ENCODE measurements around the gene CCDC148. TPM values are rescaled to one million over a fixed set of nuclear protein-coding genes. Genes with fewer than 3 reads are reported as not detected.
"Not testable (repeated sequence)": the region's sequence is repeated elsewhere in the genome, so short reads cannot be mapped to it uniquely, and the experiment has no call there.

CCDC148 gene
- total and polyA plus RNA-seq, 2 donors (not counting 1 experiment from before 2014, with no cell fraction given), result not detected

DNA sequence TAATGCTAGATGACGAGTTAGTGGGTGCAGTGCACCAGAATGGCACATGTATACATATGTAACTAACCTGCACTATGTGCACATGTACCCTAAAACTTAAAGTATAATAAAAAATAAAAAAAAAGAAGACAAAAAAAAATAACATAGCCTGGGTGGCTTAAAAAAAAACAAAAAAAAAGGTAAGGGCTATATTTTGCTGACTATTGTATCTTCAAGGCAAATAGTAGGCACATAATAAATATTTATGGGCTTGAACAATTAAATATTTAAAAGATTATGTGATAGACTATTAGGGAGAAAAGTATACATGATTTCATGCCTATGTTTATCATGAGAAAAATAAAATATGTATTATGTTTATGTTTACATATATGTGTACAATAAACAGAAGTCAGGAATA, 99.4 kb downstream of the CCDC148 start:
- H3K4me3 ChIP-seq (ENCODE audit: control extremely low read depth in 1 of 5, extremely low read depth in 1 of 5, insufficient read depth in 1 of 5, low read depth in 2 of 5, low read length in 4 of 5), result no peak overlapping the region
- no peaks in the 10 kb centered on the region for H3K9me3 ChIP-seq (ENCODE audit: control extremely low read depth in 1 of 3, control insufficient read depth in 2 of 3, insufficient read depth in 1 of 3, low read length in 2 of 3)
- H4K20me1 ChIP-seq (ENCODE audit: control insufficient read depth, insufficient read depth, low read length, poor library complexity, severe bottlenecking), result no peaks in the 10 kb centered on the region
- ChIA-PET POLR2A (no interaction called here), CTCF (no interaction called here)
- H3K79me2 ChIP-seq (ENCODE audit: control insufficient read depth, insufficient read depth, low read length), result no peaks in the 10 kb centered on the region
- H3K27me3 Mint-ChIP-seq, result no peaks in the 10 kb centered on the region
- no peak overlapping the region for H3K4me2 ChIP-seq (replicated peaks; ENCODE audit: low read depth, low read length, poor library complexity, severe bottlenecking)
- no peak overlapping the region for H3K4me3 Mint-ChIP-seq
- H3K9ac ChIP-seq (ENCODE audit: low read length), result no peak overlapping the region
- ATAC-seq (ENCODE audit: low read depth), result no peak
- peaks cover 5% of the 10 kb centered on the region for H3K9me3 Mint-ChIP-seq (ENCODE audit: insufficient read depth)
- intact Hi-C loops (cut with micrococcal nuclease), result no loop called here
- TF ChIP-seq, protein P1, sequence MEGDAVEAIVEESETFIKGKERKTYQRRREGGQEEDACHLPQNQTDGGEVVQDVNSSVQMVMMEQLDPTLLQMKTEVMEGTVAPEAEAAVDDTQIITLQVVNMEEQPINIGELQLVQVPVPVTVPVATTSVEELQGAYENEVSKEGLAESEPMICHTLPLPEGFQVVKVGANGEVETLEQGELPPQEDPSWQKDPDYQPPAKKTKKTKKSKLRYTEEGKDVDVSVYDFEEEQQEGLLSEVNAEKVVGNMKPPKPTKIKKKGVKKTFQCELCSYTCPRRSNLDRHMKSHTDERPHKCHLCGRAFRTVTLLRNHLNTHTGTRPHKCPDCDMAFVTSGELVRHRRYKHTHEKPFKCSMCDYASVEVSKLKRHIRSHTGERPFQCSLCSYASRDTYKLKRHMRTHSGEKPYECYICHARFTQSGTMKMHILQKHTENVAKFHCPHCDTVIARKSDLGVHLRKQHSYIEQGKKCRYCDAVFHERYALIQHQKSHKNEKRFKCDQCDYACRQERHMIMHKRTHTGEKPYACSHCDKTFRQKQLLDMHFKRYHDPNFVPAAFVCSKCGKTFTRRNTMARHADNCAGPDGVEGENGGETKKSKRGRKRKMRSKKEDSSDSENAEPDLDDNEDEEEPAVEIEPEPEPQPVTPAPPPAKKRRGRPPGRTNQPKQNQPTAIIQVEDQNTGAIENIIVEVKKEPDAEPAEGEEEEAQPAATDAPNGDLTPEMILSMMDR (IDR thresholded peaks at IDR 0.05), result no peak
- TF ChIP-seq EZH2 (IDR thresholded peaks at IDR 0.05; ENCODE audit: borderline replicate concordance, insufficient read depth, low read depth, low read length, poor library complexity, severe bottlenecking), result no peak
- no peak overlapping the region for H3K27ac ChIP-seq (ENCODE audit: low read length in 2 of 2)
- no peak overlapping the region for H2AFZ ChIP-seq (ENCODE audit: insufficient read depth, low read depth, low read length, poor library complexity, severe bottlenecking)
- WGBS (ENCODE audit: insufficient coverage), result no CpG with 5 or more reads among the region's 1 CpG
- no peaks in the 10 kb centered on the region for H3K4me1 Mint-ChIP-seq
- DNase-seq, result no peak
- H3K4me1 ChIP-seq (ENCODE audit: control insufficient read depth in 2 of 2, insufficient read depth in 2 of 2, low read length in 2 of 2), result no peaks in the 10 kb centered on the region
- no peak overlapping the region for H3K27ac Mint-ChIP-seq
- H3K27me3 ChIP-seq (replicated peaks in 1 of 4; ENCODE audit: control extremely low read depth in 1 of 4, control insufficient read depth in 3 of 4, insufficient read depth in 4 of 4, low read length in 3 of 4), result no peaks in the 10 kb centered on the region
- H3K36me3 ChIP-seq (replicated peaks in 1 of 2; ENCODE audit: control extremely low read depth in 1 of 2, control insufficient read depth in 1 of 2, extremely low read depth in 1 of 2, insufficient read depth in 2 of 2, low read length in 1 of 2), result no peaks in the 10 kb centered on the region

- H3K4me3 Mint-ChIP-seq; H3K4me1 ChIP-seq (ENCODE audit: control insufficient read depth in 2 of 2, insufficient read depth in 2 of 2, low read length in 2 of 2); H3K27ac Mint-ChIP-seq; intact Hi-C loops (cut with micrococcal nuclease); H4K20me1 ChIP-seq (ENCODE audit: control insufficient read depth, insufficient read depth, low read length, poor library complexity, severe bottlenecking); H3K4me2 ChIP-seq (replicated peaks; ENCODE audit: low read depth, low read length, poor library complexity, severe bottlenecking); H3K9ac ChIP-seq (ENCODE audit: low read length); H3K27ac ChIP-seq (ENCODE audit: low read length in 2 of 2); CTCF ChIA-PET; POLR2A ChIA-PET; H3K9me3 ChIP-seq (ENCODE audit: control extremely low read depth in 1 of 3, control insufficient read depth in 2 of 3, insufficient read depth in 1 of 3, low read length in 2 of 3); H3K4me3 ChIP-seq (ENCODE audit: control extremely low read depth in 1 of 5, extremely low read depth in 1 of 5, insufficient read depth in 1 of 5, low read depth in 2 of 5, low read length in 4 of 5); ATAC-seq (ENCODE audit: low read depth); H3K36me3 ChIP-seq (replicated peaks in 1 of 2; ENCODE audit: control extremely low read depth in 1 of 2, control insufficient read depth in 1 of 2, extremely low read depth in 1 of 2, insufficient read depth in 2 of 2, low read length in 1 of 2); H3K79me2 ChIP-seq (ENCODE audit: control insufficient read depth, insufficient read depth, low read length); H3K27me3 ChIP-seq (replicated peaks in 1 of 4; ENCODE audit: control extremely low read depth in 1 of 4, control insufficient read depth in 3 of 4, insufficient read depth in 4 of 4, low read length in 3 of 4); H3K4me1 Mint-ChIP-seq; DNase-seq; H3K27me3 Mint-ChIP-seq; H2AFZ ChIP-seq (ENCODE audit: insufficient read depth, low read depth, low read length, poor library complexity, severe bottlenecking); H3K9me3 Mint-ChIP-seq (ENCODE audit: insufficient read depth): not testable (repeated sequence)
- no CpG with 5 or more reads among the region's 14 CpGs for WGBS (ENCODE audit: insufficient coverage)
Measured at GRCh38 chr2:158351466-158351816, 105.1 kb downstream of the CCDC148 start.

GRCh38 chr2:158350751-158351465, 105.6 kb downstream of the CCDC148 start:
- H2AFZ ChIP-seq (ENCODE audit: insufficient read depth, low read depth, low read length, poor library complexity, severe bottlenecking); H3K4me3 ChIP-seq (ENCODE audit: control extremely low read depth in 1 of 5, extremely low read depth in 1 of 5, insufficient read depth in 1 of 5, low read depth in 2 of 5, low read length in 4 of 5); H3K4me1 Mint-ChIP-seq; H3K27me3 Mint-ChIP-seq; intact Hi-C loops (cut with micrococcal nuclease); CTCF ChIA-PET; H3K27ac Mint-ChIP-seq; H3K4me3 Mint-ChIP-seq; H3K4me1 ChIP-seq (ENCODE audit: control insufficient read depth in 2 of 2, insufficient read depth in 2 of 2, low read length in 2 of 2); H3K9me3 Mint-ChIP-seq (ENCODE audit: insufficient read depth); H3K9me3 ChIP-seq (ENCODE audit: control extremely low read depth in 1 of 3, control insufficient read depth in 2 of 3, insufficient read depth in 1 of 3, low read length in 2 of 3); H3K79me2 ChIP-seq (ENCODE audit: control insufficient read depth, insufficient read depth, low read length); H3K4me2 ChIP-seq (replicated peaks; ENCODE audit: low read depth, low read length, poor library complexity, severe bottlenecking); H3K36me3 ChIP-seq (replicated peaks in 1 of 2; ENCODE audit: control extremely low read depth in 1 of 2, control insufficient read depth in 1 of 2, extremely low read depth in 1 of 2, insufficient read depth in 2 of 2, low read length in 1 of 2); H4K20me1 ChIP-seq (ENCODE audit: control insufficient read depth, insufficient read depth, low read length, poor library complexity, severe bottlenecking); H3K27me3 ChIP-seq (replicated peaks in 1 of 4; ENCODE audit: control extremely low read depth in 1 of 4, control insufficient read depth in 3 of 4, insufficient read depth in 4 of 4, low read length in 3 of 4); DNase-seq; H3K27ac ChIP-seq (ENCODE audit: low read length in 2 of 2); ATAC-seq (ENCODE audit: low read depth); H3K9ac ChIP-seq (ENCODE audit: low read length); POLR2A ChIA-PET: not testable (repeated sequence)
- WGBS (ENCODE audit: insufficient coverage), result 100% methylated on average over 6 of the region's 20 CpGs
